Thoracic aorta (tissue), 2 donors: ENCODE measurements around the gene PRKN. TPM values are rescaled to one million over a fixed set of nuclear protein-coding genes. Genes with fewer than 3 reads are reported as not detected.

Source experiments
- ATAC-seq: fragments of 150-250 bp; one replicate; pipeline ENCODE4 v1.8.0; 2017; ENCODE audit warnings: low read depth; ENCODE audit not compliant: insufficient number of reproducible peaks, low FRiP score
- DNase-seq: peaks from one replicate; pipeline ENCODE4 v3.0.0-alpha.2; 2020; ENCODE audit warnings: low spot score
- H3K27ac ChIP-seq, 2 donors: fragments of 200-600 bp; sonication (generic); 1 replicate in 1 of 2; 2 replicates in 1 of 2; pipeline ENCODE4 v1.5.1; 2016; ENCODE audit warnings: mild to moderate bottlenecking in 2 of 2, moderate library complexity in 2 of 2
- H3K27me3 ChIP-seq: fragments of 200-600 bp; sonication (generic); replicated peaks from 2 replicates; pipeline ENCODE4 v1.6.0; 2016; ENCODE audit warnings: mild to moderate bottlenecking; ENCODE audit not compliant: insufficient read depth
- H3K36me3 ChIP-seq: fragments of 200-600 bp; sonication (generic); one replicate; pipeline ENCODE4 v1.5.1; 2016
- H3K4me1 ChIP-seq, 2 donors: fragments of 200-600 bp; sonication (generic); 1 replicate in 1 of 2; 2 replicates in 1 of 2; pipeline versions ENCODE4 v1.5.1 to v1.6.0; 2016; ENCODE audit warnings: low read depth in 2 of 2, mild to moderate bottlenecking in 1 of 2; ENCODE audit not compliant: control insufficient read depth in 1 of 2
- H3K4me3 ChIP-seq: fragments of 200-600 bp; sonication (generic); 2 replicates; pipeline ENCODE4 v1.5.1; 2016; ENCODE audit warnings: mild to moderate bottlenecking
- H3K9me3 ChIP-seq: fragments of 200-600 bp; sonication (generic); 2 replicates; pipeline ENCODE4 v1.5.1; 2016
- CTCF ChIP-seq: fragments of 200-600 bp; sonication (generic); IDR thresholded peaks from one replicate; pipeline ENCODE4 v1.5.1; 2019; ENCODE audit warnings: antibody characterized with exemption
- total RNA-seq, 2 donors: library from RNA; depleted of rRNA; stranded (reverse); fragments of >200 nt; gene quantifications; one replicate each; pipeline versions ENCODE4 v1.1.0 to v1.2.3, GENCODE V29; 2016

The PRKN gene
- total RNA-seq, 2 donors from 2014 or later = 10.4 to 23.8 TPM

- ATAC-seq = no peak
Observed at GRCh38 chr6:162603231-162604015, 124.1 kb downstream of the PRKN start.

GRCh38 chr6:162602759-162603158 lies 124.8 kb downstream of the PRKN start:
- TF ChIP-seq CTCF = no peak
- no peak for ATAC-seq
- no peaks in the 10 kb centered on the region for H3K9me3 ChIP-seq
- H3K27me3 ChIP-seq = no peaks in the 10 kb centered on the region
- H3K4me3 ChIP-seq = no peak overlapping the region
- DNase-seq = no peak
- H3K36me3 ChIP-seq = no peaks in the 10 kb centered on the region
- H3K27ac ChIP-seq = no peak overlapping the region
- H3K4me1 ChIP-seq = no peaks in the 10 kb centered on the region

More at GRCh38 chr6:162603231-162604015, 124.1 kb downstream of the PRKN start:
- H3K36me3 ChIP-seq = no peaks in the 10 kb centered on the region
- H3K27me3 ChIP-seq = no peaks in the 10 kb centered on the region
- H3K27ac ChIP-seq = no peak overlapping the region
- DNase-seq = no peak
- no peak for TF ChIP-seq CTCF
- H3K9me3 ChIP-seq = no peaks in the 10 kb centered on the region
- no peak overlapping the region for H3K4me3 ChIP-seq
- no peaks in the 10 kb centered on the region for H3K4me1 ChIP-seq

- H3K27ac ChIP-seq = no peak overlapping the region
- H3K4me1 ChIP-seq = no peaks in the 10 kb centered on the region
- H3K36me3 ChIP-seq = no peaks in the 10 kb centered on the region
- no peaks in the 10 kb centered on the region for H3K27me3 ChIP-seq
- ATAC-seq = no peak
- no peak for DNase-seq
- no peak for TF ChIP-seq CTCF
- no peak overlapping the region for H3K4me3 ChIP-seq
- H3K9me3 ChIP-seq = no peaks in the 10 kb centered on the region
Observed at GRCh38 chr6:162596676-162597075, 130.9 kb downstream of the PRKN start.

GRCh38 chr6:162591517-162591916 lies 136.0 kb downstream of the PRKN start:
- ATAC-seq (no peak), DNase-seq (no peak)
- no peak for TF ChIP-seq CTCF
- H3K36me3 ChIP-seq = no peaks in the 10 kb centered on the region
- no peaks in the 10 kb centered on the region for H3K4me1 ChIP-seq
- H3K4me3 ChIP-seq = no peak overlapping the region
- no peak overlapping the region for H3K27ac ChIP-seq
- H3K9me3 ChIP-seq = no peaks in the 10 kb centered on the region
- no peaks in the 10 kb centered on the region for H3K27me3 ChIP-seq

- ATAC-seq (no peak), DNase-seq (no peak)
- H3K9me3 ChIP-seq = no peaks in the 10 kb centered on the region
- H3K27me3 ChIP-seq = no peaks in the 10 kb centered on the region
- no peaks in the 10 kb centered on the region for H3K36me3 ChIP-seq
- no peak for TF ChIP-seq CTCF
- H3K4me1 ChIP-seq = peaks cover 0 to 11% of the 10 kb centered on the region in 2 donors
- H3K4me3 ChIP-seq = no peak overlapping the region
- no peak overlapping the region for H3K27ac ChIP-seq
Observed at GRCh38 chr6:162581988-162582780, 145.4 kb downstream of the PRKN start.
